ENCODE data around the gene DET1.
"Not testable (repeated sequence)": the region's sequence is repeated elsewhere in the genome, so short reads cannot be mapped to it uniquely, and the experiment has no call there.

DET1 gene

GRCh38 chr15:88498996-88499395, 47.5 kb downstream of the DET1 start:
- no peak overlapping the region for H3K4me3 ChIP-seq (ENCODE audit: low read depth, low read length)

GRCh38 chr15:88497109-88497765, 49.2 kb downstream of the DET1 start:
- no peak overlapping the region for H3K4me3 ChIP-seq (ENCODE audit: low read depth, low read length)

- H3K4me3 ChIP-seq (ENCODE audit: low read depth, low read length), result no peak overlapping the region
Observed at GRCh38 chr15:88493844-88494243, 52.6 kb downstream of the DET1 start.

GRCh38 chr15:88491158-88491557, 55.3 kb downstream of the DET1 start:
- H3K4me3 ChIP-seq (ENCODE audit: low read depth, low read length), result no peak overlapping the region

- H3K4me3 ChIP-seq (ENCODE audit: low read depth, low read length), result no peak overlapping the region
Observed at GRCh38 chr15:88490036-88490435, 56.4 kb downstream of the DET1 start.

GRCh38 chr15:88489321-88489720, 57.2 kb downstream of the DET1 start:
- no peak overlapping the region for H3K4me3 ChIP-seq (ENCODE audit: low read depth, low read length)

GRCh38 chr15:88487796-88488523, 58.5 kb downstream of the DET1 start:
- H3K4me3 ChIP-seq (ENCODE audit: low read depth, low read length), result no peak overlapping the region

GRCh38 chr15:88487178-88487795, 59.2 kb downstream of the DET1 start:
- no peak overlapping the region for H3K4me3 ChIP-seq (ENCODE audit: low read depth, low read length)

GRCh38 chr15:88484682-88485331, 61.7 kb downstream of the DET1 start:
- H3K4me3 ChIP-seq (ENCODE audit: low read depth, low read length), result no peak overlapping the region

- no peak overlapping the region for H3K4me3 ChIP-seq (ENCODE audit: low read depth, low read length)
Observed at GRCh38 chr15:88482263-88482662, 64.2 kb downstream of the DET1 start.

- H3K4me3 ChIP-seq (ENCODE audit: low read depth, low read length), result no peak overlapping the region
Observed at GRCh38 chr15:88480981-88481380, 65.5 kb downstream of the DET1 start.

- H3K4me3 ChIP-seq (ENCODE audit: low read depth, low read length), result no peak overlapping the region
Observed at GRCh38 chr15:88479169-88479568, 67.3 kb downstream of the DET1 start.

GRCh38 chr15:88477904-88478303, 68.6 kb downstream of the DET1 start:
- H3K4me3 ChIP-seq (ENCODE audit: low read depth, low read length), result no peak overlapping the region

GRCh38 chr15:88477126-88477525, 69.4 kb downstream of the DET1 start:
- no peak overlapping the region for H3K4me3 ChIP-seq (ENCODE audit: low read depth, low read length)

- no peak overlapping the region for H3K4me3 ChIP-seq (ENCODE audit: low read depth, low read length)
Observed at GRCh38 chr15:88476635-88477060, 69.8 kb downstream of the DET1 start.

GRCh38 chr15:88473661-88474293, 72.7 kb downstream of the DET1 start:
- H3K4me3 ChIP-seq (ENCODE audit: low read depth, low read length), result not testable (repeated sequence)

- no peak overlapping the region for H3K4me3 ChIP-seq (ENCODE audit: low read depth, low read length)
Observed at GRCh38 chr15:88472225-88472624, 74.3 kb downstream of the DET1 start.

GRCh38 chr15:88470625-88471372, 75.7 kb downstream of the DET1 start:
- no peak overlapping the region for H3K4me3 ChIP-seq (ENCODE audit: low read depth, low read length)

GRCh38 chr15:88469321-88469720, 77.2 kb downstream of the DET1 start:
- no peak overlapping the region for H3K4me3 ChIP-seq (ENCODE audit: low read depth, low read length)

GRCh38 chr15:88468721-88469120, 77.8 kb downstream of the DET1 start:
- not testable (repeated sequence) for H3K4me3 ChIP-seq (ENCODE audit: low read depth, low read length)

All from iPS-11a (cell line).